ENCODE results near the gene NEU1.
A peak's percentile ranks its signal among the peaks of the same experiment; 100 is the strongest.
"Not testable (repeated sequence)": the region's sequence is repeated elsewhere in the genome, so short reads cannot be mapped to it uniquely, and the experiment has no call there.

Gene NEU1

DNA sequence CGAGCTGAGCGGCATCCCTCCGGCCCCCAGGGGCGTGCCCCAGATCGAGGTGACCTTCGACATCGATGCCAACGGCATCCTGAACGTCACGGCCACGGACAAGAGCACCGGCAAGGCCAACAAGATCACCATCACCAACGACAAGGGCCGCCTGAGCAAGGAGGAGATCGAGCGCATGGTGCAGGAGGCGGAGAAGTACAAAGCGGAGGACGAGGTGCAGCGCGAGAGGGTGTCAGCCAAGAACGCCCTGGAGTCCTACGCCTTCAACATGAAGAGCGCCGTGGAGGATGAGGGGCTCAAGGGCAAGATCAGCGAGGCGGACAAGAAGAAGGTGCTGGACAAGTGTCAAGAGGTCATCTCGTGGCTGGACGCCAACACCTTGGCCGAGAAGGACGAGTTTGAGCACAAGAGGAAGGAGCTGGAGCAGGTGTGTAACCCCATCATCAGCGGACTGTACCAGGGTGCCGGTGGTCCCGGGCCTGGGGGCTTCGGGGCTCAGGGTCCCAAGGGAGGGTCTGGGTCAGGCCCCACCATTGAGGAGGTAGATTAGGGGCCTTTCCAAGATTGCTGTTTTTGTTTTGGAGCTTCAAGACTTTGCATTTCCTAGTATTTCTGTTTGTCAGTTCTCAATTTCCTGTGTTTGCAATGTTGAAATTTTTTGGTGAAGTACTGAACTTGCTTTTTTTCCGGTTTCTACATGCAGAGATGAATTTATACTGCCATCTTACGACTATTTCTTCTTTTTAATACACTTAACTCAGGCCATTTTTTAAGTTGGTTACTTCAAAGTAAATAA, 45.3 kb downstream of the NEU1 start:
- peak in 1 of 2 donors; percentile 63 for DNase-seq

DNA sequence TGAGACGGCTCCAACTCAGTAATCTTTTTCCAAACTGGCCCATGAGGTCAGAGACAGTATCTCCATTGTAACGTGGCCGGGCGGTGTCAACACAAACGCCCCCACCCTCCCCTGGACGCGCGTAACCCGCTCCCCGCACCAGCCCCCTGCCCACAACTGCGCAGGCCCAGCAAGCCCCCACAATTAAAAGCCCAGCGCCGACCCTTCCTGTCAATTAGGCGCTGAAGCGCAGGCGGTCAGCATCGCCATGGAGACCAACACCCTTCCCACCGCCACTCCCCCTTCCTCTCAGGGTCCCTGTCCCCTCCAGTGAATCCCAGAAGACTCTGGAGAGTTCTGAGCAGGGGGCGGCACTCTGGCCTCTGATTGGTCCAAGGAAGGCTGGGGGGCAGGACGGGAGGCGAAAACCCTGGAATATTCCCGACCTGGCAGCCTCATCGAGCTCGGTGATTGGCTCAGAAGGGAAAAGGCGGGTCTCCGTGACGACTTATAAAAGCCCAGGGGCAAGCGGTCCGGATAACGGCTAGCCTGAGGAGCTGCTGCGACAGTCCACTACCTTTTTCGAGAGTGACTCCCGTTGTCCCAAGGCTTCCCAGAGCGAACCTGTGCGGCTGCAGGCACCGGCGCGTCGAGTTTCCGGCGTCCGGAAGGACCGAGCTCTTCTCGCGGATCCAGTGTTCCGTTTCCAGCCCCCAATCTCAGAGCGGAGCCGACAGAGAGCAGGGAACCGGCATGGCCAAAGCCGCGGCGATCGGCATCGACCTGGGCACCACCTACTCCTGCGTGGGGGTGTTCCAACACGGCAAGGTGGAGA, 47.4 kb downstream of the NEU1 start, which contains the start of the genes HSPA1A and HSPA1L:
Gene HSPA1A, plus strand, starts transcription at position 519 of the 814 bp plus-strand sequence. Its CDS starts 214 bp downstream, at position 733.
Gene HSPA1L, minus strand, starts transcription at position 259 of the 814 bp plus-strand sequence. CDS start 3,311 bp downstream, outside the sequence.
- DNase-seq, result peak; percentile 86

DNA sequence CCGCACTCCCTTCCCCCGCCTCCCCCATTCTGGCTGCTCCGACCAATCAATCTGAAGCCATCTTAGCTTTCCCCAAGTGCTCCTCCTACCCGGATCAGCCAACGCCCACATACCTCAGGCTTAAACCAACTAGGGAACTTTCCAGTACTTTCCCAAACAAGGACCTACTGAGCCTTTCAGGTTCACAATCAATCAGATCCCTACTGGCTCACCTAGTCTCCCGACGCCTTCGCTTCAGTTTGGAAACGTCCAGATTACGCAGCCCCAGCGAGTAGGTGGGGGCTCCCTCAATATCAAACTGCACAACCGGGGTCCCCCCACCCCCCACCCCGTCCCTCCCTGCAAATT, 48.0 kb downstream of the NEU1 start:
- DNase-seq, result peak; percentile 73 to 81

DNA sequence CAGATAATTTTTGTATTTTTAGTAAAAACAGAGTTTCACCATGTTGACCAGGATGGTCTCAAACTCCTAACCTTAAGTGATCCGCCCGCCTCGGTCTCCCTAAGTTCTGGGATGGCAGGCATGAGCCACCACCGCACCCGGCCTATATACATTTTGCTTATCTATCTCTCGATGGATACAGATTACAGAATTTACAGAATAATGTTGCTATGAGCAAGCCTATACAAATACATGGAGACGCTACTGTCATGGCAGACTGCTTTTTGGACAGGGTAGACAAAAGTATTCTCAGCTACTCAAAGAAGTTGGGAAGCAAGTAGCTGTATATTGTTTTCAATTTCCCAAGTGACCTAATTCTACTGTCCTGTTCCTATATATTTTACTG, 49.2 kb downstream of the NEU1 start:
- no peak for DNase-seq

DNA sequence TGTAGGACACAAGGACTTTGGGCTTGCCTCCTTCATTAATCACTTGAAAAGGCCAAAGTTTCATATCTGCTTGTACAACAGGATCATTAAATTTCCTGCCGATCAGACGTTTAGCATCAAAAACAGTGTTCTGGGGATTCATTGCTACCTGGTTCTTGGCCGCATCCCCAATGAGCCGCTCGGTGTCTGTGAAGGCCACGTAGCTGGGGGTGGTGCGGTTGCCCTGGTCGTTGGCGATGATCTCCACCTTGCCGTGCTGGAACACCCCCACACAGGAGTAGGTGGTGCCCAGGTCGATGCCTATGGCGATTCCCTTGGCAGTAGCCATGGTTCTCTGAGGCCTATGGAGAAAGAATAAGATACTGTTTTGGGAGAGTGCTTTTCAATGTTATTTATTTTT, 51.0 kb downstream of the NEU1 start:
- no peak for DNase-seq

DNA sequence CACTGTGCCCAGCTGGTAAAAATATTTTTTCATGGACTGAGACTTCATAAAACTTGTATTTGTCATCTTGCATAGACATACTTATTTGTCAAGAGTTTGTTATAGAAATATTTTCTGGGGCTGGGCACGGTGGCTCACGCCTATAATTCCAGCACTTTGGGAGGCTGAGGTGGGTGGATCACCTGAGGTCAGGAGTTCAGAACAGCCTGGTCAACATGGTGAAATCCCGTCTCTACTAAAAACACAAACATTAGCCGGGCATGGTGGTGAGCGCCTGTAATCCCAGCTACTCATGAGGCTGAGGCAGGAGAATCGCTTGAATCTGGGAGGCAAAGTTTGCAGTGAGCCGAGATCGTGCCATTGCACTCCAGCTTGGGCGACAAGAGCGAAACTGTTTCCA, 54.0 kb downstream of the NEU1 start:
- not testable (repeated sequence) for DNase-seq
